Calu3 (cell line): ENCODE results near the gene FRMD3. TPM values are rescaled to one million over a fixed set of nuclear protein-coding genes. Genes with fewer than 3 reads are reported as not detected.

ENCODE experiments used
- BruUV-seq: library from RNA; stranded (reverse); fragments of 400-500 nt; replicated peaks from 2 replicates; lab custom pipeline; 2021; lab: Mats Ljungman, UMichigan
- CTCF ChIA-PET: fragments of 300-600 bp; sonication (Branson Sonifier 250); formaldehyde crosslinking; loops from one replicate; lab custom pipeline; 2022; ENCODE audit warnings: antibody characterized with exemption; lab: Charles Lee
- DNase-seq: peaks from one replicate; pipeline ENCODE4 v3.0.0; 2022
- H3K27ac Mint-ChIP-seq: one replicate; pipeline ENCODE4 v1.8.0; 2022; ENCODE audit warnings: mixed read lengths; ENCODE audit not compliant: unreplicated experiment
- H3K27me3 Mint-ChIP-seq: one replicate; pipeline ENCODE4 v1.8.0; 2022; ENCODE audit warnings: mixed read lengths; ENCODE audit not compliant: unreplicated experiment
- H3K36me3 Mint-ChIP-seq: one replicate; pipeline ENCODE4 v1.8.0; 2022; ENCODE audit warnings: mild to moderate bottlenecking, moderate library complexity, mixed read lengths; ENCODE audit not compliant: insufficient read depth, unreplicated experiment
- H3K4me1 Mint-ChIP-seq: one replicate; pipeline ENCODE4 v1.8.0; 2022; ENCODE audit warnings: mild to moderate bottlenecking, low read depth, mixed read lengths; ENCODE audit not compliant: unreplicated experiment
- H3K4me3 Mint-ChIP-seq: one replicate; pipeline ENCODE4 v1.8.0; 2022; ENCODE audit warnings: mild to moderate bottlenecking, low read depth, moderate library complexity, mixed read lengths; ENCODE audit not compliant: unreplicated experiment
- H3K9me3 Mint-ChIP-seq: one replicate; pipeline ENCODE4 v1.8.0; 2022; ENCODE audit warnings: low read depth, mixed read lengths; ENCODE audit not compliant: unreplicated experiment
- CTCF ChIP-seq: fragments of 200-600 bp; IDR thresholded peaks from one replicate; pipeline ENCODE4 v1.8.0; 2022; ENCODE audit warnings: antibody characterized with exemption; ENCODE audit not compliant: unreplicated experiment
- intact Hi-C: fragments of 100-400 bp; cut with micrococcal nuclease; formaldehyde crosslinking; loops from one replicate; pipeline ENCODE4 v1.10.0; 2022; ENCODE audit not compliant: unreplicated experiment
- total RNA-seq: library from RNA; stranded (reverse); gene quantifications from 2 replicates; pipeline ENCODE4 v1.2.3, GENCODE V29; 2022

Gene FRMD3
- total RNA-seq, 1 experiment from 2014 or later: 0.38 TPM

DNA sequence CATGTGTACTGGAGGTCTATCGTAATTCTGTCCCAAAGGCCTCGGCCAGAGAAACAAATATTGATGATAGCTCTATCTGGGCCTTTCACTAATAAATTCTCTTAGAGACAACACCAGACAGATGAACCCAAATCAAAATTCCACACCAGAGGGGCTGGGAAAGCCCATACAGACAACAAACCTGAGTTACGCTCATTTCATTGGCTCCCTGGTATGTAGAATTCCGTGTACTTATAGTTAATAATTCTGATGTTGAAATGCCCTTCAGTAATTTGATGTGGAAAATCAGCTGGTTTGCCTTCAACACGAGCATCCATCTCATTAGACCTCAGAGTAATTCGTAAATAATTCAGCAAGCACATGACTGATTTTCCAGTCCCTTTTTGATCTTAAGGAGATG lies 53.2 kb downstream of the FRMD3 start:
- no peak for TF ChIP-seq CTCF
- intact Hi-C loops: no loop called here
- no peaks in the 10 kb centered on the region for H3K36me3 Mint-ChIP-seq
- no peaks in the 10 kb centered on the region for H3K27me3 Mint-ChIP-seq
- no peaks in the 10 kb centered on the region for H3K9me3 Mint-ChIP-seq
- H3K27ac Mint-ChIP-seq: no peak overlapping the region
- H3K4me1 Mint-ChIP-seq: no peaks in the 10 kb centered on the region
- CTCF ChIA-PET: no interaction called here
- no peak for DNase-seq
- no TSS peak for BruUV-seq
- no peak overlapping the region for H3K4me3 Mint-ChIP-seq

DNA sequence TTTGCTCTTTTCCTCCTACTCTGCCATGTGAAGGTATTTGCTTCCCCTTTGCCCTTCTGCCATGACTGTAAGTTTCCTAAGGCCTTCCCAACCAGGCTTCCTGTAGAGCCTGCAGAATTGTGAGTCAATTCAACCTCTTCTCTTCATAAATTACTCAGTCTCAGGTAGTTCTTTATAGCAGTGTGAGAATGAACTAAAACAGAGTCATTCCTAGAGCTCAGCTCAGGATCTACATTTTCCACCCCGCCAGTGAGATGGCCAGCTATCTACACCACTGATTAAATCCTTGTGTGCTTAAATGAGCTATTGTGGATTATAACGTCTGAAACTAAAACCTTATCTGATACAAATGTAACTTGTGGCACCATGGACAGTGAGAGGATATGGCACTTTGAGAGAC lies 55.0 kb downstream of the FRMD3 start:
- no peaks in the 10 kb centered on the region for H3K27me3 Mint-ChIP-seq
- intact Hi-C loops: no loop called here
- H3K36me3 Mint-ChIP-seq: no peaks in the 10 kb centered on the region
- H3K27ac Mint-ChIP-seq: no peak overlapping the region
- H3K9me3 Mint-ChIP-seq: peaks cover 2% of the 10 kb centered on the region
- no TSS peak for BruUV-seq
- CTCF ChIA-PET: no interaction called here
- H3K4me1 Mint-ChIP-seq: no peaks in the 10 kb centered on the region
- no peak for TF ChIP-seq CTCF
- no peak overlapping the region for H3K4me3 Mint-ChIP-seq
- DNase-seq: no peak

DNA sequence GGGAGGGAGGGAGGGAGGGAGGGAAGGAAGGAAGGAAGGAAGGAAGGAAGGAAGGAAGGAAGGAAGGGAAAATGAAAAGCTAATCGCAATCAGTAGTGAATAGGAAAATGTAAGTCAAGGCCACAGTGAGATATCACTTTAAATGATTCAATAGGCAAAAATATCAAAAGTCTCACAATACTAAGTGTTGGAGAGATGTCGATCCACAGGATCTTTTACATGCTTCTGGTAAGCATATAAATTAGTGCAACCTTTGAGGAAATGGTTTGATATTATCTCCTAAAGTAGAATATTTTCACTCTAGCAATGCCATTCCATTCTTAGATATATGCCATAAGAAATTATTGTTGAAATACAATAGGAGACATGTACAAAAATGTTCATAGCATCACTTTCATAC lies 58.4 kb downstream of the FRMD3 start:
- intact Hi-C loops: no loop called here
- Mint-ChIP-seq H3K36me3 (no peaks in the 10 kb centered on the region), H3K27me3 (no peaks in the 10 kb centered on the region), H3K4me1 (no peaks in the 10 kb centered on the region), H3K4me3 (no peak overlapping the region), H3K9me3 (peaks cover 2% of the 10 kb centered on the region), H3K27ac (no peak overlapping the region)
- BruUV-seq: no TSS peak
- CTCF ChIA-PET: no interaction called here
- no peak for TF ChIP-seq CTCF
- no peak for DNase-seq

GRCh38 chr9:83477571-83477970 lies 60.6 kb downstream of the FRMD3 start:
- no peak for TF ChIP-seq CTCF
- peaks cover 2% of the 10 kb centered on the region for H3K9me3 Mint-ChIP-seq
- H3K4me3 Mint-ChIP-seq: no peak overlapping the region
- BruUV-seq: no TSS peak
- no peak overlapping the region for H3K27ac Mint-ChIP-seq
- peaks cover 12% of the 10 kb centered on the region for H3K4me1 Mint-ChIP-seq
- intact Hi-C loops: no loop called here
- H3K27me3 Mint-ChIP-seq: no peaks in the 10 kb centered on the region
- CTCF ChIA-PET: no interaction called here
- H3K36me3 Mint-ChIP-seq: no peaks in the 10 kb centered on the region
- DNase-seq: no peak
